Neural progenitor cell (in vitro differentiated cells): Measurements from ENCODE around the gene FBLN2. TPM values are rescaled to one million over a fixed set of nuclear protein-coding genes. Genes with fewer than 3 reads are reported as not detected.
A peak's percentile ranks its signal among the peaks of the same experiment; 100 is the strongest.

Experiments used
- DNase-seq: peaks from one replicate; pipeline ENCODE4 v3.0.0-alpha.2; 2016; ENCODE audit warnings: low spot score
- H2AFZ ChIP-seq: fragments of 200-600 bp; sonication (generic); replicated peaks from 2 replicates; pipeline ENCODE4 v1.6.1; 2016; ENCODE audit warnings: antibody characterized with exemption
- H3F3A ChIP-seq: fragments of 200-600 bp; sonication (generic); 2 replicates; pipeline ENCODE4 v1.6.1; 2016; ENCODE audit warnings: antibody characterized with exemption, low read depth
- H3K27ac ChIP-seq: fragments of 200-600 bp; sonication (generic); 2 replicates; pipeline ENCODE4 v1.5.1; 2016; ENCODE audit warnings: mild to moderate bottlenecking
- H3K27me3 ChIP-seq: fragments of 200-600 bp; sonication (generic); 2 replicates; pipeline ENCODE4 v1.6.1; 2016; ENCODE audit warnings: mild to moderate bottlenecking, moderate library complexity
- H3K36me3 ChIP-seq: fragments of 200-600 bp; sonication (generic); 2 replicates; pipeline ENCODE4 v1.5.1; 2016
- H3K4me1 ChIP-seq: fragments of 200-600 bp; sonication (generic); 2 replicates; pipeline ENCODE4 v1.6.1; 2016; ENCODE audit warnings: mixed run types
- H3K4me2 ChIP-seq: fragments of 200-600 bp; sonication (generic); 2 replicates; pipeline ENCODE4 v1.6.1; 2016
- H3K4me3 ChIP-seq: fragments of 200-600 bp; sonication (generic); 2 replicates; pipeline ENCODE4 v1.5.1; 2016
- H3K79me2 ChIP-seq: fragments of 200-600 bp; sonication (generic); 2 replicates; pipeline ENCODE4 v1.6.1; 2016; ENCODE audit warnings: low read depth
- H3K9ac ChIP-seq: fragments of 200-600 bp; sonication (generic); 2 replicates; pipeline ENCODE4 v1.6.1; 2016
- H3K9me3 ChIP-seq: fragments of 200-600 bp; sonication (generic); 2 replicates; pipeline ENCODE4 v1.5.1; 2016; ENCODE audit warnings: low read depth
- H4K20me1 ChIP-seq: fragments of 200-600 bp; sonication (generic); 2 replicates; pipeline ENCODE4 v1.6.1; 2016; ENCODE audit warnings: low read depth
- H3K27ac Mint-ChIP-seq: 3 replicates; pipeline ENCODE4 v1.8.0; 2021; ENCODE audit warnings: mixed read lengths
- H3K27me3 Mint-ChIP-seq: 2 replicates; pipeline ENCODE4 v1.8.0; 2022; ENCODE audit warnings: low read depth, mild to moderate bottlenecking, inconsistent platforms, moderate library complexity, mixed read lengths; ENCODE audit not compliant: insufficient read depth
- H3K36me3 Mint-ChIP-seq: 3 replicates; pipeline ENCODE4 v1.8.0; 2021; ENCODE audit warnings: mixed read lengths
- H3K4me1 Mint-ChIP-seq: 3 replicates; pipeline ENCODE4 v1.8.0; 2021; ENCODE audit warnings: mixed read lengths
- H3K4me3 Mint-ChIP-seq: 3 replicates; pipeline ENCODE4 v1.8.0; 2021; ENCODE audit warnings: mild to moderate bottlenecking, moderate library complexity, mixed read lengths
- H3K9me3 Mint-ChIP-seq: 3 replicates; pipeline ENCODE4 v1.8.0; 2020; ENCODE audit warnings: mixed read lengths
- CTCF ChIP-seq: fragments of 200-600 bp; sonication (generic); IDR thresholded peaks from 2 replicates; pipeline ENCODE4 v1.5.1; 2017; ENCODE audit warnings: antibody characterized with exemption, mild to moderate bottlenecking
- EZH2 ChIP-seq: fragments of 200-600 bp; sonication (generic); IDR thresholded peaks from 2 replicates; pipeline ENCODE4 v1.6.1; 2017; ENCODE audit warnings: antibody characterized with exemption, mild to moderate bottlenecking, moderate library complexity
- EZH2phosphoT487 ChIP-seq: fragments of 200-600 bp; sonication (generic); IDR thresholded peaks from 2 replicates; pipeline ENCODE4 v1.6.1; 2017; ENCODE audit warnings: antibody characterized with exemption
- total RNA-seq: library from RNA; depleted of rRNA; stranded (reverse); fragments of >200 nt; gene quantifications from 2 replicates; pipeline ENCODE4 v1.2.3, GENCODE V29; 2015; ENCODE audit warnings: low replicate concordance

Gene FBLN2
- total RNA-seq, 1 donor from 2014 or later, result 15.9 TPM

GRCh38 chr3:13620281-13620680 lies 71.4 kb downstream of the FBLN2 start:
- Mint-ChIP-seq H3K27me3 (peaks cover 6% of the 10 kb centered on the region), H3K4me1 (peaks cover 25% of the 10 kb centered on the region), H3K4me3 (no peak overlapping the region), H3K27ac (no peak overlapping the region), H3K36me3 (no peaks in the 10 kb centered on the region), H3K9me3 (no peaks in the 10 kb centered on the region)
- Histone ChIP-seq H2AFZ (no peak overlapping the region), H3K4me3 (no peak overlapping the region), H3K4me2 (no peak overlapping the region), H3K27ac (no peak overlapping the region), H3K27me3 (no peaks in the 10 kb centered on the region), H3F3A (no peaks in the 10 kb centered on the region), H3K36me3 (no peaks in the 10 kb centered on the region), H3K9me3 (no peaks in the 10 kb centered on the region), H3K9ac (no peak overlapping the region), H4K20me1 (no peaks in the 10 kb centered on the region), H3K79me2 (no peaks in the 10 kb centered on the region), H3K4me1 (no peaks in the 10 kb centered on the region)
- TF ChIP-seq EZH2phosphoT487, result no peak
- no peak for TF ChIP-seq CTCF
- TF ChIP-seq EZH2, result no peak
- DNase-seq, result no peak

GRCh38 chr3:13620776-13621365 lies 71.9 kb downstream of the FBLN2 start:
- Histone ChIP-seq H3F3A (no peaks in the 10 kb centered on the region), H3K9me3 (no peaks in the 10 kb centered on the region), H3K27me3 (no peaks in the 10 kb centered on the region), H2AFZ (no peak overlapping the region), H3K9ac (no peak overlapping the region), H3K79me2 (no peaks in the 10 kb centered on the region), H4K20me1 (no peaks in the 10 kb centered on the region), H3K4me3 (no peak overlapping the region), H3K4me2 (no peak overlapping the region), H3K27ac (no peak overlapping the region), H3K4me1 (no peaks in the 10 kb centered on the region), H3K36me3 (no peaks in the 10 kb centered on the region)
- no peak for DNase-seq
- Mint-ChIP-seq H3K36me3 (no peaks in the 10 kb centered on the region), H3K4me3 (no peak overlapping the region), H3K27ac (no peak overlapping the region), H3K9me3 (no peaks in the 10 kb centered on the region), H3K27me3 (peaks cover 5% of the 10 kb centered on the region), H3K4me1 (peaks cover 25% of the 10 kb centered on the region)
- TF ChIP-seq EZH2, result no peak
- TF ChIP-seq CTCF, result no peak
- TF ChIP-seq EZH2phosphoT487, result no peak

DNA sequence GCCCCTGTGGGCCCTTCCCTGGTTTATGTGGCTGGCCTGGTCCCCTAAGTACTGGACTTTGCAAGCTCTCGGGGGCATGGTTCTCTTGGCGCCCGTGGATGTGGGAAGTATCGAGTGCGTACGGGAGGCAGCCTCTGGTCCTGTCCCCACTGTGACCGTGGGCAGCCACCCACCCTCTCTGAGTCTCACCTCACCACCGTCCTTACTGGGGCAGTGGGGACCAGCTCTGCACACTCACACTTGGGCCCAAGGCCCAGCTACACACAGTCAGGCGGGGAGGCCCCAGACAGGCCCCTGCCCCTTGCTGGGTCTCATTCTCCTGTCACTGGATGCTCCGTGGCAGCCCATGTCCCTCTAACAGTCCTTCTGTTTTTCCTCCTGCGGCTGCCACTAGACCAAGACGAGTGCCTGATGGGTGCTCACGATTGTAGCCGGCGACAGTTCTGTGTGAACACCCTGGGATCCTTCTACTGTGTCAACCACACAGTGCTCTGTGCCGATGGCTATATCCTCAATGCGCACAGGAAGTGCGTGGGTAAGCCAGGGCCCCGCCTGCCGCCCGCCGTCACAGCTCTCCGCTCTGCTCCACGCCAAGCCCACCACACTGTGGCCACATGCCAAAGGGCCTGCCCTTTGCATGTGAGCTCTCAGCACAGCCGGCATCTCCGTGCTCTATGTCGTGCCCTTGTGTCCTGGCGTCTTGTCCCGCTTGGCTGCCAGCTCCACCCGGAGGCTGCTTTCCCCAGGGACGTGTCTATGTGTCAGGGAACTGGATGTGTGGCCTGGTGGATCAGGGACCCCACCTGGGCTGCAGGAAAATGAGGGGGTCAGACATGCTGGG lies 72.7 kb downstream of the FBLN2 start:
- no peak overlapping the region for H3K27ac ChIP-seq
- H3K27me3 Mint-ChIP-seq, result peaks cover 3% of the 10 kb centered on the region
- H4K20me1 ChIP-seq, result no peaks in the 10 kb centered on the region
- TF ChIP-seq EZH2phosphoT487, result no peak
- no peak for TF ChIP-seq CTCF
- TF ChIP-seq EZH2, result no peak
- H3K27ac Mint-ChIP-seq, result peak overlapping the region; percentile 91
- no peak overlapping the region for H3K4me3 ChIP-seq
- peaks cover 25% of the 10 kb centered on the region for H3K4me1 Mint-ChIP-seq
- H3K9me3 Mint-ChIP-seq, result no peaks in the 10 kb centered on the region
- no peak for DNase-seq
- no peaks in the 10 kb centered on the region for H3K36me3 ChIP-seq
- H3F3A ChIP-seq, result no peaks in the 10 kb centered on the region
- no peak overlapping the region for H2AFZ ChIP-seq
- H3K9me3 ChIP-seq, result no peaks in the 10 kb centered on the region
- no peaks in the 10 kb centered on the region for H3K79me2 ChIP-seq
- H3K9ac ChIP-seq, result no peak overlapping the region
- no peaks in the 10 kb centered on the region for H3K4me1 ChIP-seq
- no peaks in the 10 kb centered on the region for H3K27me3 ChIP-seq
- H3K36me3 Mint-ChIP-seq, result no peaks in the 10 kb centered on the region
- no peak overlapping the region for H3K4me3 Mint-ChIP-seq
- H3K4me2 ChIP-seq, result no peak overlapping the region
